Endothelial cell of umbilical vein (primary cell): ENCODE results near the gene IL33. TPM values are rescaled to one million over a fixed set of nuclear protein-coding genes. Genes with fewer than 3 reads are reported as not detected.

Experiments used
- BruUV-seq: library from RNA; stranded (reverse); fragments of 400-500 nt; replicated peaks from 2 replicates; lab custom pipeline; 2021; lab: Mats Ljungman, UMichigan
- CTCF ChIA-PET: fragments of 300-600, 350-600 bp; sonication (Branson Sonifier 250); formaldehyde crosslinking; loops from one replicate; lab custom pipeline; 2021; ENCODE audit warnings: antibody characterized with exemption, inconsistent platforms; lab: Charles Lee
- POLR2A ChIA-PET: fragments of 300-600, 350-600 bp; sonication (Branson Sonifier 250); formaldehyde crosslinking; loops from one replicate; lab custom pipeline; 2021; ENCODE audit warnings: antibody characterized with exemption, inconsistent platforms; lab: Charles Lee
- DNase-seq: peaks from one replicate; pipeline ENCODE4 v3.0.0-alpha.2; 2011; ENCODE audit warnings: low read depth, low spot score
- FAIRE-seq: peaks from 2 replicates; lab custom pipeline; 2011; peaks lifted over from hg19 to GRCh38; lab: Jason Lieb, UNC
- H2AFZ ChIP-seq: 2 replicates; pipeline ENCODE4 v1.6.0; 2012; ENCODE audit warnings: low read depth, low read length, control low read depth, inconsistent platforms
- H3K27ac ChIP-seq: 2 replicates; pipeline ENCODE4 v1.5.1; 2011; ENCODE audit warnings: low read depth, mild to moderate bottlenecking, control low read depth, low read length, moderate library complexity; ENCODE audit not compliant: insufficient read depth
- H3K27me3 ChIP-seq, 2 experiments: 2 replicates each; pipeline versions ENCODE4 v1.6.0 to v1.6.1; 2011; ENCODE audit warnings: low read length in 2 of 2, mixed read lengths in 1 of 2; ENCODE audit not compliant: control insufficient read depth in 2 of 2, insufficient read depth in 2 of 2
- H3K36me3 ChIP-seq, 2 experiments: 2 replicates in 1 of 2; 3 replicates in 1 of 2; pipeline ENCODE4 v1.5.1; 2011; ENCODE audit warnings: low read length in 2 of 2, mild to moderate bottlenecking in 1 of 2, moderate library complexity in 1 of 2; ENCODE audit not compliant: control insufficient read depth in 2 of 2, insufficient read depth in 2 of 2; ENCODE audit errors: extremely low read depth in 1 of 2
- H3K4me1 ChIP-seq: 3 replicates; pipeline ENCODE4 v1.5.1; 2011; ENCODE audit warnings: mild to moderate bottlenecking, low read length; ENCODE audit not compliant: control insufficient read depth, insufficient read depth; ENCODE audit errors: extremely low read depth
- H3K4me2 ChIP-seq: 2 replicates; pipeline ENCODE4 v1.6.1; 2011; ENCODE audit warnings: low read length, control low read depth, mixed read lengths; ENCODE audit not compliant: insufficient read depth
- H3K4me3 ChIP-seq, 3 experiments: fragments of 200-600 bp in 1 of 3; sonication (generic), shearing (Covaris generic) in 1 of 3; replicated peaks in 1 of 3; 2 replicates each; pipeline ENCODE4 v1.5.1; 2011 to 2016; ENCODE audit warnings: control low read depth in 3 of 3, low read length in 3 of 3, mild to moderate bottlenecking in 2 of 3, inconsistent platforms in 1 of 3, low read depth in 1 of 3, moderate library complexity in 1 of 3; ENCODE audit not compliant: insufficient read depth in 1 of 3
- H3K79me2 ChIP-seq: 2 replicates; pipeline ENCODE4 v1.6.0; 2012; ENCODE audit warnings: low read length, inconsistent platforms; ENCODE audit not compliant: control insufficient read depth, insufficient read depth
- H3K9ac ChIP-seq: replicated peaks from 2 replicates; pipeline ENCODE3; 2011; ENCODE audit warnings: low read length, control low read depth; ENCODE audit not compliant: insufficient read depth; ENCODE audit errors: extremely low read depth
- H3K9me1 ChIP-seq: replicated peaks from 3 replicates; pipeline ENCODE4 v1.6.0; 2011; ENCODE audit warnings: mild to moderate bottlenecking, low read length; ENCODE audit not compliant: control insufficient read depth, insufficient read depth; ENCODE audit errors: extremely low read depth
- H3K9me3 ChIP-seq: replicated peaks from 2 replicates; pipeline ENCODE4 v1.5.1; 2012; ENCODE audit warnings: low read length, inconsistent platforms; ENCODE audit not compliant: control insufficient read depth, insufficient read depth
- H4K20me1 ChIP-seq: replicated peaks from 2 replicates; pipeline ENCODE3; 2011; ENCODE audit warnings: mild to moderate bottlenecking, low read length; ENCODE audit not compliant: control insufficient read depth, insufficient read depth; ENCODE audit errors: extremely low read depth
- EZH2 ChIP-seq: IDR thresholded peaks from 2 replicates; pipeline ENCODE4 v1.6.1; 2012; ENCODE audit warnings: borderline replicate concordance, low read depth, mild to moderate bottlenecking, moderate library complexity, low read length, inconsistent platforms; ENCODE audit not compliant: severe bottlenecking
- FOS ChIP-seq: IDR thresholded peaks from 2 replicates; pipeline ENCODE4 v1.6.1; 2011; ENCODE audit warnings: mild to moderate bottlenecking, low read length, moderate library complexity, borderline replicate concordance; ENCODE audit not compliant: insufficient read depth
- GATA2 ChIP-seq: IDR thresholded peaks from 2 replicates; pipeline ENCODE4 v1.7.0; 2011; ENCODE audit warnings: low read depth, mild to moderate bottlenecking, moderate library complexity, mixed read lengths, low read length; ENCODE audit not compliant: insufficient read length, insufficient read depth
- JUN ChIP-seq: IDR thresholded peaks from 2 replicates; pipeline ENCODE4 v1.6.1; 2011; ENCODE audit warnings: borderline replicate concordance, low read depth; ENCODE audit not compliant: insufficient read length, insufficient read depth
- MYC ChIP-seq: IDR thresholded peaks from one replicate; pipeline ENCODE4 v1.6.1; 2011; ENCODE audit warnings: mild to moderate bottlenecking, low read depth, low read length
- POLR2A ChIP-seq: IDR thresholded peaks from 2 replicates; pipeline ENCODE4 v1.6.1; 2012; ENCODE audit warnings: low read depth, mild to moderate bottlenecking, control low read depth, low read length
- POLR2AphosphoS5 ChIP-seq: IDR thresholded peaks from 2 replicates; pipeline ENCODE4 v1.6.1; 2012; ENCODE audit warnings: low read depth, mild to moderate bottlenecking, control low read depth, low read length, moderate library complexity; ENCODE audit not compliant: insufficient read depth
- dilution Hi-C: fragments of 300-500 bp; cut with MboI; formaldehyde crosslinking; loops from one replicate; pipeline ENCODE4 v1.15.0; 2019; ENCODE audit warnings: low sequenced_read_pairs; ENCODE audit not compliant: extremely low pct_ligation_motif_present
- intact Hi-C: fragments of 100-400 bp; cut with micrococcal nuclease; formaldehyde crosslinking; loops from one replicate; pipeline ENCODE4 v1.10.0; 2022
- polyA plus RNA-seq, 4 experiments: library from polyadenylated mRNA; depleted of rRNA in 3 of 4; stranded (reverse) in 3 of 4; unstranded in 1 of 4; fragments of >200 nt; gene quantifications; 2 replicates each; pipeline versions ENCODE4 v1.2.1 to v1.2.3, GENCODE V29; 2011 to 2012; ENCODE audit warnings: missing spikeins in 1 of 4
- total RNA-seq: library from RNA; stranded (reverse); gene quantifications from 2 replicates; pipeline ENCODE4 v1.2.3, GENCODE V29; 2021
- TF ChIP-seq, protein P1 (sequence below): IDR thresholded peaks from 2 replicates; pipeline ENCODE4 v1.6.1; 2011; ENCODE audit not compliant: insufficient read depth, insufficient read length
- TF ChIP-seq, protein P2 (sequence below), 2 donors: IDR thresholded peaks; 1 replicate in 1 of 2; 2 replicates in 1 of 2; pipeline ENCODE4 v1.5.1; 2011; ENCODE audit warnings: low read length in 2 of 2, mild to moderate bottlenecking in 2 of 2, moderate library complexity in 2 of 2, control low read depth in 1 of 2, inconsistent platforms in 1 of 2, low read depth in 1 of 2; ENCODE audit not compliant: insufficient read depth in 1 of 2; ENCODE audit errors: extremely low read depth in 1 of 2

The IL33 gene
- total and polyA plus RNA-seq, 2 donors (not counting 3 experiments of a cell fraction or from before 2014, with no cell fraction given): 8.7 to 13.8 TPM

DNA sequence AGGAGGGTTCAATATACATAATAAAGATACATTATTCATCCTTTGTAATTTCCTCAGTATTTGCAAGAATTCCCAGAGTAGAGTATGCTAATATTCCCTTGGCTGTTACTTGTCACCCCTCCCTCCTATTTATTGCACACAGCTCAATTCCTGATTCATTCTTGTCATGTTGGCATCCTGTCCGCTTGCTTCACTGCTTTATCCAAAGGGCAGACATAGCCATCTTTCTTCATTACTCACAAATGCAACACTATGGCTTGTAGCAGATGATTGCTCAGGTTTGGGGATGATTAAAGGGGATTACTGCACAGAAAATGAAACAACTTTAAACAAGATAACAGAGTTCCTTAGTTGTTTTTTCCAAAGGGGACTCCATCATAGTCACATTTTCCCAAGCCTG lies 1.2 kb upstream of the IL33 start:
- Histone ChIP-seq H3K36me3 (no peaks in the 10 kb centered on the region), H3K27ac (no peak overlapping the region), H3K27me3 (no peaks in the 10 kb centered on the region), H3K4me1 (peaks cover 21% of the 10 kb centered on the region), H2AFZ (no peak overlapping the region), H3K79me2 (no peaks in the 10 kb centered on the region), H4K20me1 (no peaks in the 10 kb centered on the region), H3K9me3 (peaks cover under 1% of the 10 kb centered on the region), H3K4me2 (no peak overlapping the region), H3K4me3 (no peak overlapping the region), H3K9ac (no peak overlapping the region), H3K9me1 (no peaks in the 10 kb centered on the region)
- CTCF ChIA-PET: interaction anchor here (1.7 kb wide), 1 partner anchor 92 kb away, joined by 6 read pairs; no protein-coding TSS in a partner anchor
- FAIRE-seq (no peak), DNase-seq (no peak)
- BruUV-seq: no TSS peak
- dilution Hi-C loops (no loop called here), intact Hi-C loops (no loop called here)
- POLR2A ChIA-PET: no interaction called here
- TF ChIP-seq, protein P1, sequence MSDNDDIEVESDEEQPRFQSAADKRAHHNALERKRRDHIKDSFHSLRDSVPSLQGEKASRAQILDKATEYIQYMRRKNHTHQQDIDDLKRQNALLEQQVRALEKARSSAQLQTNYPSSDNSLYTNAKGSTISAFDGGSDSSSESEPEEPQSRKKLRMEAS: no peak
- TF ChIP-seq FOS (no peak), POLR2AphosphoS5 (no peak), EZH2 (no peak), POLR2A (no peak), JUN (no peak), MYC (no peak), GATA2 (no peak)
- TF ChIP-seq, protein P2, sequence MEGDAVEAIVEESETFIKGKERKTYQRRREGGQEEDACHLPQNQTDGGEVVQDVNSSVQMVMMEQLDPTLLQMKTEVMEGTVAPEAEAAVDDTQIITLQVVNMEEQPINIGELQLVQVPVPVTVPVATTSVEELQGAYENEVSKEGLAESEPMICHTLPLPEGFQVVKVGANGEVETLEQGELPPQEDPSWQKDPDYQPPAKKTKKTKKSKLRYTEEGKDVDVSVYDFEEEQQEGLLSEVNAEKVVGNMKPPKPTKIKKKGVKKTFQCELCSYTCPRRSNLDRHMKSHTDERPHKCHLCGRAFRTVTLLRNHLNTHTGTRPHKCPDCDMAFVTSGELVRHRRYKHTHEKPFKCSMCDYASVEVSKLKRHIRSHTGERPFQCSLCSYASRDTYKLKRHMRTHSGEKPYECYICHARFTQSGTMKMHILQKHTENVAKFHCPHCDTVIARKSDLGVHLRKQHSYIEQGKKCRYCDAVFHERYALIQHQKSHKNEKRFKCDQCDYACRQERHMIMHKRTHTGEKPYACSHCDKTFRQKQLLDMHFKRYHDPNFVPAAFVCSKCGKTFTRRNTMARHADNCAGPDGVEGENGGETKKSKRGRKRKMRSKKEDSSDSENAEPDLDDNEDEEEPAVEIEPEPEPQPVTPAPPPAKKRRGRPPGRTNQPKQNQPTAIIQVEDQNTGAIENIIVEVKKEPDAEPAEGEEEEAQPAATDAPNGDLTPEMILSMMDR (IDR thresholded peaks at IDR 0.05; ENCODE audit: extremely low read depth in 1 of 2, insufficient read depth in 1 of 2, low read depth in 1 of 2, low read length in 2 of 2): no peak
